Nephron progenitor cell (in vitro differentiated cells): Measurements from ENCODE around the gene SULF2.
A peak's percentile ranks its signal among the peaks of the same experiment; 100 is the strongest.

ENCODE experiments used
- DNase-seq: peaks from one replicate; pipeline ENCODE4 v3.0.0; 2021
- H3K27ac Mint-ChIP-seq: 2 replicates; pipeline ENCODE4 v1.8.0; 2021; ENCODE audit warnings: mild to moderate bottlenecking, moderate library complexity, mixed read lengths
- H3K27me3 Mint-ChIP-seq: 2 replicates; pipeline ENCODE4 v1.8.0; 2021; ENCODE audit warnings: mild to moderate bottlenecking, low read depth, mixed read lengths; ENCODE audit not compliant: poor library complexity
- H3K36me3 Mint-ChIP-seq: 2 replicates; pipeline ENCODE4 v1.8.0; 2021; ENCODE audit warnings: low read depth, mixed read lengths
- H3K4me1 Mint-ChIP-seq: 2 replicates; pipeline ENCODE4 v1.8.0; 2021; ENCODE audit warnings: mixed read lengths
- H3K4me3 Mint-ChIP-seq: 2 replicates; pipeline ENCODE4 v1.8.0; 2021; ENCODE audit warnings: mild to moderate bottlenecking, moderate library complexity, mixed read lengths
- H3K9me3 Mint-ChIP-seq: 2 replicates; pipeline ENCODE4 v1.8.0; 2021; ENCODE audit warnings: mild to moderate bottlenecking, moderate library complexity, mixed read lengths
- TF ChIP-seq, protein P1 (sequence below): fragments of 200-600 bp; sonication (generic); IDR thresholded peaks from 2 replicates; pipeline ENCODE4 v1.5.0; 2021; ENCODE audit warnings: antibody characterized with exemption

The SULF2 gene

DNA sequence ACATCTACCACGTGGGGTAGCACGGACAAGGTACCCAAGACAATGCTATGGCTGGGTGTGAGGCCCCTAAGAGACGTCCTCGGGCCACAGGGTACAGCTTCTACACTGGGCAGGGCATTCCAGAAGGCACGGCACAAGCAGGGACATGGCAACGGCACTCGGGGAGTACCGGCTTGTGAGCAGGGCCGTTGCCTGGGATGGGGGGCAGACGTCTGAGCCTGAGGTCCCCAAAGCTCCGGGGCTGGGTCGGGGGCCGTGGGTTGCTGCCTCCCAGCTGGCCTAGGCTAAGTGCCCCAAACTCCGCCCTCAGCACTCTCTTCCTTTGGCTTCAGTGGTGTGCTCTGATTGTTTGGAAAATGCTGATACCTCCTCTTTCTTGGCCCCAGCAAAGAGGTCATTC lies 110.6 kb downstream of the SULF2 start:
- Mint-ChIP-seq H3K27me3 (peaks cover 13% of the 10 kb centered on the region), H3K9me3 (no peaks in the 10 kb centered on the region), H3K4me1 (no peaks in the 10 kb centered on the region), H3K4me3 (no peak overlapping the region), H3K27ac (peak overlapping the region; percentile 36), H3K36me3 (peaks cover 26% of the 10 kb centered on the region)
- no peak for DNase-seq
- TF ChIP-seq, protein P1, sequence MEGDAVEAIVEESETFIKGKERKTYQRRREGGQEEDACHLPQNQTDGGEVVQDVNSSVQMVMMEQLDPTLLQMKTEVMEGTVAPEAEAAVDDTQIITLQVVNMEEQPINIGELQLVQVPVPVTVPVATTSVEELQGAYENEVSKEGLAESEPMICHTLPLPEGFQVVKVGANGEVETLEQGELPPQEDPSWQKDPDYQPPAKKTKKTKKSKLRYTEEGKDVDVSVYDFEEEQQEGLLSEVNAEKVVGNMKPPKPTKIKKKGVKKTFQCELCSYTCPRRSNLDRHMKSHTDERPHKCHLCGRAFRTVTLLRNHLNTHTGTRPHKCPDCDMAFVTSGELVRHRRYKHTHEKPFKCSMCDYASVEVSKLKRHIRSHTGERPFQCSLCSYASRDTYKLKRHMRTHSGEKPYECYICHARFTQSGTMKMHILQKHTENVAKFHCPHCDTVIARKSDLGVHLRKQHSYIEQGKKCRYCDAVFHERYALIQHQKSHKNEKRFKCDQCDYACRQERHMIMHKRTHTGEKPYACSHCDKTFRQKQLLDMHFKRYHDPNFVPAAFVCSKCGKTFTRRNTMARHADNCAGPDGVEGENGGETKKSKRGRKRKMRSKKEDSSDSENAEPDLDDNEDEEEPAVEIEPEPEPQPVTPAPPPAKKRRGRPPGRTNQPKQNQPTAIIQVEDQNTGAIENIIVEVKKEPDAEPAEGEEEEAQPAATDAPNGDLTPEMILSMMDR: no peak

DNA sequence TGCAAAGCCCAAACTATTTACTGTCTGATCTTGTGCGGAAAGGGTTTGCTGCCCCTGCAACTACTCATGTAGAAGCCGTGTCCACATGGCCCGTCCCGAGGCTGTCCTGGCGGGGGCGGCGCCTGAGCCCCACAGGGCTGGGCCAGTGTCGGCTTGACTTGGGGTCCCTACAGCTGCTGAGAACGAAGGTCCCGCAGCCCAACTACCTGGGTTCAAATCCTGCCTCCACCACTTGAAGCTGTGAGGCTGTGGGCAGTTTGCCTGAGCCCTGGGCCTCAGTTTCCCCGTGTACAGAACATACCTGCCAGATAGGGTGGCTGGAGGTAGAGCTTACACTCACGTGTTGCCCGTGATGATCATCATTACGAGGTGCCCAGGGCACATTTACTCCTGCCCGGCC lies 111.1 kb downstream of the SULF2 start:
- peaks cover 31% of the 10 kb centered on the region for H3K36me3 Mint-ChIP-seq
- no peaks in the 10 kb centered on the region for H3K9me3 Mint-ChIP-seq
- no peak for DNase-seq
- H3K4me1 Mint-ChIP-seq: peaks cover 3% of the 10 kb centered on the region
- TF ChIP-seq, protein P1: no peak
- peaks cover 15% of the 10 kb centered on the region for H3K27me3 Mint-ChIP-seq
- no peak overlapping the region for H3K4me3 Mint-ChIP-seq
- no peak overlapping the region for H3K27ac Mint-ChIP-seq

DNA sequence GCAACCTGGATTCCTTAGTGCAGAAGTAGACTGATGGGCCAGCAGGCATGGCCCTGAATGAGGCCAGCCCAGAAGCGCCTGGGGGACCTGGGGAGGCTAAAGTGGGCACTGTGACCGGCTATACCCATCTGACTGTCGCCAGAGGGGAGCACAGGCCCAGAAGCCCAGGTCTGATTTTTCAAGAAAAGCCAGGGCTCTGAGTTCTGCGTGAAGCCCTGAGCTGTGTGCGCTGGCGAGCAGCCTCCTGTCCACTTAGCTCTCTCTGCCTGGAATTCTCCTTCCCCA lies 111.7 kb downstream of the SULF2 start:
- DNase-seq: no peak
- TF ChIP-seq, protein P1: no peak
- peaks cover 37% of the 10 kb centered on the region for H3K36me3 Mint-ChIP-seq
- H3K27ac Mint-ChIP-seq: no peak overlapping the region
- peaks cover 19% of the 10 kb centered on the region for H3K27me3 Mint-ChIP-seq
- H3K4me3 Mint-ChIP-seq: no peak overlapping the region
- H3K4me1 Mint-ChIP-seq: peaks cover 7% of the 10 kb centered on the region
- H3K9me3 Mint-ChIP-seq: no peaks in the 10 kb centered on the region

DNA sequence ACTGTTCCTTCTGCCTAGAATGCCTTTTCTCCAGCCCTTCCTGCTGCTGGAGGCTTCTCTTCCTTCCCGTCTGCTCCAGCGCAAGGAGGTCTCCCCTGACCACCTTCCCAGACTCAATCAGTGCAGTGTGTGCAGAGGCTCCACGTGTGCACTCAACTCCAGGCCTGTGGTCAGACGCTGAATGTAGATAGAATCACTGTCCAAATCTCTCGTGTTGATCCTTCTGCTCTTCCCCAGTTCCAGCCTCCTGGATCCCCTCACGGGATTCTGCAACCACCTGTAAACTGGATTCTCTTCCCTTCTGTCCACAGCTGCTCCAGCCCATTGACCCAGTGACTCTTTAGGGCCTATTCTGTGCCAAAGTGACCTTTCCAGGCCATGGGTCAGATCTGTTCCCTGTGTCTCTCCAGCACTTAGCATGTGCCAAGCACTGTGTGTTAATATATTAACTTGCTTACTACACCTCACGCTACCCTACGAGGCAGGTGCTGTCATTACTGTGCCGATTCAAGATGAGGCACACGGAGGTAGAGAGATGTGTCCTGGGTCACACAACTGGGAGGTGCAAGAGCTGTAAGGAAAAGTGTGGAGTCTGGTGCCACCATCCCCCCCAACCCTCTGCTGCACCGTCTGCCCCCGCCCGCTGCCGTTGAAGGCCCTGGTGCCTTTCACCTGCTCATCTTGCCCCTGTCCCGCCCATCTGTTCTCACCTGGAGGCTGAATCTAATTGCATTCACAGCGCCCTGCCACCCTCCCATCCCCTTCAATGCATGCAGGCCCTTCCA lies 112.2 kb downstream of the SULF2 start:
- Mint-ChIP-seq H3K9me3 (no peaks in the 10 kb centered on the region), H3K36me3 (peaks cover 37% of the 10 kb centered on the region), H3K27me3 (peaks cover 18% of the 10 kb centered on the region), H3K27ac (peak overlapping the region; percentile 75), H3K4me3 (no peak overlapping the region), H3K4me1 (peaks cover 7% of the 10 kb centered on the region)
- no peak for DNase-seq
- TF ChIP-seq, protein P1: no peak

DNA sequence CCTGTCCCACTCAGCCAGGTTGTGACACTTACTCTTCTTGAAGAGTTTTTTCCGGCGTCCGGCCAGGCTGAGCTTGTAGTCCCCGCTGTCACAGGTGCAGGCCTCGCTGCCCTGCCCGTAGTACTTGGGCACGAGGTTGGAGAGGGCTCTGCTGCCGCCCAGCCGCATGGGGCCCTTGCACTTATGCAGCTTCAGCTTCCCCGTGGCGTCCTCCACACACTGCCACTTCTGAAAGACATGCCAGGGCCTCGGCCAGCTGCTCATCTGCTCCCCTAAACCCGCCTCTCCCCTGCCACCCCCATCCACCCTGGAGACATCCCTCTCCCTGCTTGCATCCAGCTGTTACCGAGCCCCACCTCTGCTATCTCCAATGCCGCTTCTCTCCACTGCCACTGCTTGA lies 113.1 kb downstream of the SULF2 start:
- Mint-ChIP-seq H3K4me1 (peaks cover 7% of the 10 kb centered on the region), H3K4me3 (no peak overlapping the region), H3K9me3 (no peaks in the 10 kb centered on the region), H3K36me3 (peaks cover 37% of the 10 kb centered on the region), H3K27ac (peak overlapping the region; percentile 75), H3K27me3 (peaks cover 13% of the 10 kb centered on the region)
- TF ChIP-seq, protein P1: no peak
- no peak for DNase-seq

DNA sequence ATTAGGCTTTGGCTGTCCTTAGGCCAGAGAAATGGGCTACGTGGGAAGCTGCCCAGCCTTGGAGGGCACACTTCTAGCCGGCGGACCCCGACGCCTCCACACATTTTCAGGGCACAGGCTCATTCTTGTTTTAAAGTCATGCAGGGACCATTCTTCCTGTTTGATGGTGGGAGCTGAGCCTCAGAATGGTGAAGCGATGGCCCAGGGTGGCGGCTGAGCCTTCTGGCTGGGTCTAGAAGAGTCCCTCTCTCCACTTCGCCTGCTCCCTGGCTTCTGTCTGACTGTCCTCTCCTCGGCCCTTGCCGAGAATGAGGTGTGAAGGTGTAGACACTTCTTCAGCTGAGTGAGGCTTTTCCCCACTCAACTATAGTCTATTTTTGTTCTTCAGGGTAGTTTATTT lies 114.4 kb downstream of the SULF2 start:
- TF ChIP-seq, protein P1: no peak
- Mint-ChIP-seq H3K4me1 (peaks cover 8% of the 10 kb centered on the region), H3K36me3 (peaks cover 44% of the 10 kb centered on the region), H3K27me3 (peaks cover 13% of the 10 kb centered on the region), H3K27ac (no peak overlapping the region), H3K4me3 (no peak overlapping the region), H3K9me3 (no peaks in the 10 kb centered on the region)
- no peak for DNase-seq
